HG03469 (cell line): Measurements from ENCODE around the gene HK2.

ENCODE experiments used
- ATAC-seq: cut with Tn5 transposase; IDR thresholded peaks from one replicate; pipeline ENCODE4 v1.9.1; 2021; ENCODE audit warnings: mild to moderate bottlenecking, moderate library complexity, moderate number of reproducible peaks; ENCODE audit not compliant: unreplicated experiment

The HK2 gene

DNA sequence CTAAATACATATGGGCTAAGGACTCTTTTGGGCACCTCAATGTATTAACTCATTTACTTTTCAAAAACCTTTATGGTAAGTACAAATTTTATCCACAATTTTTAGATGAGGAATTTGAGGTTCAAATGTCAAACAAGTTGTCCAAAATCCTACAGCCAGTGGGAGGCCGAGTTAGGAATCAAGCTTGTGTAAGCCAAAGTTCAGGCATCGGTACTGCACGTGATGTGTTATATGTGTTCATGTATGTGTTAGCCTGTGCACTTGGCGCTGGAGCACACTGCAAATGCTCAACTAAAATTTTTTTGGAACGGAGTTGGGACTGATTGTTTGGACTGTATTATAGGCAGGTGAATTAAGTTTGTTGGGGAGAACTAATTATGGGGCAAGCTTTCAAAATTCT lies 22.7 kb downstream of the HK2 start:
- no peak for ATAC-seq

DNA sequence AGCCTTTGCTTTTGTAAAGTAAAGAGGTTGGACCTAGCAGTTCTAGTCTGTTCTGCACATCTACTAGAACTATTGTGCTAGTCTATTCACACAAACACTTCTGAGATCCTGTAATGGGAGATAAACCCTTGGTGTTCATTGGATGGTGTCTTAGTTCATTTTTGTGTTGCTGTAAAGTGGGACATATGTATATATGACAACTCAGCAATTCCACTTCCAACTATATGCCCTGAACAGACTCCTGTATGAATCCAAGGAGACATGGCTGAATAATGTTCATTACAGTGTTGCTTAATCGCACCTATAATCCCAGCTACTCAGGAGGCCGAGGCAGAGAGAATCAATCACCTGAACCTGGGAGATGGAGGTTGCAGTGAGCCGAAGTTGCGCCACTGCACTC lies 23.3 kb downstream of the HK2 start:
- ATAC-seq: no peak

DNA sequence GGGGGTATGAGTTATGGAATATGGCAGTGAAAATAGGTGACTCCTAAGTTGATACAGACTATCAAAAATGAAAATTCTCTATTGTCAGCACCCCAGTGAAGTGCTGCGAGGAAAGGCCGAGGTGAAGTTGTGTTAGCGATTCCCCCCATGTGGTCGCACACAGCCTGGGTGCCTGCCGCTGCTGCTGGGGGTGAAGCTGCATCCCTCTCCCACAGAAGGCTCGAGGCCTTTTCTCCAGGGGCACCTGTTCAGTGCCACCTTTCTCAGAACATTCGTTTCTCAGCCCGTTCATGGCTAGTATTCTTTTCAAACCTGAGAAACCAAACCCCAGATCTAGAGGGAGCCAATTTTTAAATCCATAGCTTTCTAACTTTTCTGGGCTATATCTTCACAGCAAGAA lies 23.8 kb downstream of the HK2 start:
- ATAC-seq: no peak

DNA sequence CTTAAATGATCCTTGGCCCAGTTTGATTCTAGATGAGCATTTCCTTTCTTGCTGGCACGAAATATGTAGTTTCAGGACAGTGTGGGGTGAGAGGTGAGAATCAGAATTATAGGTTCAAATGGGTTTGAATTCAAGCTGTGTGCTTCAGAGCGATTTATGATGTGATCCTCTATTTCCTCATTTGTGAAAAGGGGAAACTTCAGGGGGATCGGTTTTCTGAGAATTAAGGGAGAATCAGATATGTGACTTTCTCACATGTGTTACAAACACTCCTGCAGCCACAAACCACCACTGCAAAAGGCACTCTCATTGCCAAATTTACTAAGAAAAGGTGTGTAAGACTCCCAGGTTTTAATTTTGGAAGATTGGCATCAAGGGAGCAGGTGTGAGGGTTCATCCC lies 24.4 kb downstream of the HK2 start:
- no peak for ATAC-seq

DNA sequence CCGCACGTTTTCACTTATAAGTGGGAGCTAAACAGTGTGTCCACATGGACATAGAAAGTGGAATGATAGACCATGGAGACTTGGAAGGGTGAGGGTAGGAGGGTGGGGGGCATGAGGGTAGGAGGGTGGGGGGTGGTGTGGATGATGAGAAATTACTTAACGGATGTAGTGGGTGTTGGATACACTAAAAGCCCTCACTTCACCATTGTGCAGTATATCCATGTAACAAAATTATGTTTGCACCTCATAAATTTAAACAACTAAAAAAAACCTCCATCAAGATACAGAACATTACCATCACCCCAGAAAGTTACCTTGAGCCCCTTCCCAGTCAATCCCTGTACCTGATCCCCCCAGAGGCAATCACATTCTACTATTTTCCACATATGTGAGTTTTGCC lies 26.2 kb downstream of the HK2 start:
- ATAC-seq: no peak

DNA sequence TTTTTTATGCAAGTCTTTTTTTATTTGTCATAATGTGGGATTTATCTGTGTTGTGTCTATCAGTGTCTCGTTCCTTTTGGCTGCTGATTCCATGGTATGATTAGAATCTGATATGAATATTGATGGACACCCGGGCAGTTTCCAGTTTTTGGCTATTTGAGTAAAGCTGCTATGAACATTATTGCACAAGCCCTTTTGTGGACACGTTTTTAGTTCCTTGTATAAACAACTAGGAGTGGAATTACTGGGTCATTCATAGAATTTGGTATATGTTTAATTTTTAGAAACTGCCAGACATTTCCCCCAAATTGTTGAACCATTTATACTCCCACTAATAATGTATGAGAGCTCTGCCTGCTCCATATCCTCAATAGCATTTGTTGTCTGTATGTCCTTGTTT lies 26.6 kb downstream of the HK2 start:
- ATAC-seq: no peak

DNA sequence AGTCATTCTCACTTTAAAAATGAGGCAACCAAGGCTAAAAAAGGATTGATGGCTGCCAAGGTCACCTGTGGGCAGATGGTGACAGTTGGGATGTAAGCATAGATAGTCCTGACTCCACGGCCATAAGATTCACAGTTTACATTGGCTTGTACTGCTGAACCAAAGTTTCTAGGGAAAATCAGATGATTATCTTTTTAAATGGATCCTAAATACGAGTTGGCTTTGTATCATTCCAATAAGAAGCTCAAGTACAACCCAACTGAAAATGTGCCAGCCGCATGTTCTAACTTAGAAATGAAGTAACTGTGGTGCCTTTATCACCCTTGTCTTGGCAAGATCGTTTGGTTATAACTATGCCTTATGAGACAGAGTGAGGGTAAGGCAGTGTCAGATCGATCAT lies 27.6 kb downstream of the HK2 start:
- no peak for ATAC-seq

DNA sequence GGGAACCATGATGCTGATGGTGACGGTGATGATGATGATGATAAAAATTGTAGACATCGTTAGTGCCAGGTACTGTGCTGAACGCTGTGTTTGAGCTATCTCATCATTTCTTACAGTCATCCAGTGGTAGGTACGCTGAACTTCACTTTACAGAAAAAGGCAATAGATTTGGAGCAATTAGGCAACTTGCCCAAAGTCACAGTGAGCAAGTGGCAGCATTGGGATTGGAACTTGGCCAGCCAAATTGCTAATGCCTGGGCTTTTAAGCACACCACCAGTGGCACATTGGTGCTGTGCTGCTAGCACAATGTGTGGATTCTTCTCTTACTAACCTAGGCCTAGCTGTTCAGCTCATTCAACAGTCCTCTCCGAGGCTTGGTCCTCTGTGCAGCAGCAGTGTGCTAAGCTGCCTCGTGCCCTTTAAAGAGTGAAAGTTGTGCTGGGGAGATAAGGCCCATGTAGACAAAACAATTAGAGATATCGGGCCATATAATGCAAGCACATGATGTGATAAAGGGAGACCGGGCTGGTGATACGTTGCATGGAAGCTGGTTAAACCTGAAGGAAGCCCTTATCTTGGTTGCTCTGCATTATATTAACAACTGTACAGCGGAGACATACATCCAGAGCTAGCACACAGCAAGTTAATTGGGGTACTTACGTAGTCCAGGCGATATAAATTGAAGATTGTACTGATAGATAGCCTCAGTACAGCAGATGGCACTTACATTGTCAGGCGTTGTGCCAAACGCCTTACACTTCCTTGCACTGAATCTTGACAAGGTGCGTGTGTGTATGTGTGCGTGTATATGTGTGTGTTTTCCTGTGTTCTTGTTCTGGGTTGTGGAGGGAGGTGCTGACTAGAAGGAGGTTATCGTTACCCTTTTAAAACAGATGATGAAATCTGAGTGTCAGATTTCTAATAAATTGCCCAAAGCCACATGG lies 28.4 kb downstream of the HK2 start:
- no peak for ATAC-seq

DNA sequence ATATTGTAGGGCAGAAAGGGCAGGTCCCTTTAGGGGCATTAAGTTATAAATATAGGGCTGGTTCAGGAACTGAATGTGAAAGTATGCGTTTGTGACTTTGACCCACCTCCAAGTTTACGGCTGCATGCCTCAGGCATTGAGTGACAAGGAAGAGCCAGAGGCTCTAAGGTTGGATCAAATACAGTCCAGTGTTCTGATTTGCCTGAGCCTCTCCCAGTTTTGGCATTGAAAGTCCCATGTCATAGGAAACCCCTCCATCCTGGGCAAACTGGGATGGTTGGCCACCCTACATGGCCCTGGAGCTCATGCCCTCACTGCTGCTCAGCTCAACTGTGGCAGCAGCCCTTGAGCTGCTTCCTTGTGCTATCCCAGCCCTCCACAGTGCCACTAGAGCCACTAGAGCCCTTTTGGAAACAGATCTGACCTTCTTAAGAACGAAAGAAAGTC lies 29.9 kb downstream of the HK2 start:
- ATAC-seq: no peak

DNA sequence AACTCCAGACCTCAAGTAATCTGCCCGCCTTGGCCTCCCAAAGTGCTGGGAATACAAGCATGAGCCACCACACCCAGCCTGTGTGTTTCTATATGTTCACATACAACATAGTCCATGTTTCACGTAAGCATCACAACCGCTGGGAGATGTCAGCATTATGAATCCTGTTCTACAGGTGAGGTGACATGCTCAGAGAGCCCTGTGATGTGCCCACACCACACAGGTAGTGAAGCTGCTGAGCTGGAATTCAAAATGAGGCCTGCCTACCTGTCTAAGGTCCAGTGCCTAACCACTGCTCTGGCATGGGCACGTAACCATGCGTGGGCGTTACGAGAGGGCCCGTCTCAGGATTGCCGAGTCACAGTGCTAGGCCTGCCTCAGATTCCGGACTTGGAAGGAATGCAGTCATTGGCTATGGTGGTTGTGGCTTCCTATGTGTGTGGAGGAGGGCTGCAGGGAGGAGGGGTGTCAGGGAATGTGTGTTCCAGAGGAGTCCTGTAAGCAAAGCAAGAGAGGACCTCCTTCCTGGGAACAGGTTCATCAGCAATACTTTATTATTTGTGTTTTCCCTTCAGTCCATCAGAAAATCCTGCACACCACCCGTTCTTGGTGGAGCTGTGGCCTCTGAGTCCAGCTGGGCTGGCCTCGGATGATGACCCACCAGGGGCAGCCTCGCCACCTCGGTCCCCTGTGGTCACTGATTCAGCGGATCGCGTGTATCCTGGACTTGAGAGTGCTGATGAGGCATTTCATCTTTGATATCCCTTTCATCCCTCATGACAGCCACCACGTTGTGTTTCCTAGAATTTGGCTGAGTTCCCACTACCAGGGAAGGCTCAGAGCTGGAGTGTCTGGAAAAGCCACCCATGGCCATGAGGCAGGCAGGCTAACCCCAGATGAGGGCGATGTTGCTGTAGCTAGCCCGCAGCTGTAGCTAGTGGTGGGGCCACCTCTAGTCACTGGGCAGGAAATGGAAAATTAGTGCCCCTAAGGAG lies 31.1 kb downstream of the HK2 start:
- ATAC-seq: no peak

DNA sequence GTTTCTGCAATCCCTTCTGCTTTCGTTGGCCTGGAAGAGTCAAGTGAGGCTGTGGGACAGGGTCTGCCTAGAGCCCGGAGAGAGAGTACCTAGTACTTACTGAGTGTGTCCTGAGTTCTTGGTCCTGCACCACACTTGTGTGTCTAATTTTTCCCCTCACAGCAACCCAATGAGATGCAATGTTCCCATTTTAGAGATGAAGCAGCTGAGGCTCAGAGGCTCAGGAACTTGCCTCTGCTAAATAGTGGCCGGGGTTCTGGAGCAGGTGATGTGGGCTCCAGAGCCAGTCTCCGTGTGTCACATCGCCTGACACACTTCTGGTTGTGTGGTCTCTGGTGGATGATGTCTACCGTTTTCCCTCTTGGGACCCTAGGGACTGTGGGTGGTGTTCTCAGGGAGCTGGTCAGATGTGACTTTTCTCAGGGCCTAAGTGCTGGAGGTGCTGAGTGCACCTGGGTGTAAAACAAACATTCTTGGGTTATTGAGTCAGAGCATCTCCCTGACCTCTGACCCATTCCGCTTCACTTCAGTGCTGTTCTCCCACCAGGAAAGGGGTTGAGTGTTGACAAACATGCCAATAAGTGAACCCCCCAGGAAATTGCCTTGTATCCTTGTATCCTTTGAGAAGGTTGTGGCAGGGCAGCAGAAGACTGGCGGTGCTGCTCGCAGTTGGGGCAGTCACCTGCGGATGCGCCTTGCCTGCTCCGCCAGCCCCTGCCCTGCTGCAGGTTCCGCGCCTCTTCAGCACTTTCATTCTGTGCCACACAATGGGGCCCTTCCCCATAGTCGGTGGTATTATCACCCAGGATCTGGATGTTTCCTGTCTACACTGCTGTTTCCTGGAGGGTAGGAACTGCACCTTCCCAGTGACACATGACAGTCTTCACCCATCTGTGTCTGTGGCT lies 32.1 kb downstream of the HK2 start:
- no peak for ATAC-seq

DNA sequence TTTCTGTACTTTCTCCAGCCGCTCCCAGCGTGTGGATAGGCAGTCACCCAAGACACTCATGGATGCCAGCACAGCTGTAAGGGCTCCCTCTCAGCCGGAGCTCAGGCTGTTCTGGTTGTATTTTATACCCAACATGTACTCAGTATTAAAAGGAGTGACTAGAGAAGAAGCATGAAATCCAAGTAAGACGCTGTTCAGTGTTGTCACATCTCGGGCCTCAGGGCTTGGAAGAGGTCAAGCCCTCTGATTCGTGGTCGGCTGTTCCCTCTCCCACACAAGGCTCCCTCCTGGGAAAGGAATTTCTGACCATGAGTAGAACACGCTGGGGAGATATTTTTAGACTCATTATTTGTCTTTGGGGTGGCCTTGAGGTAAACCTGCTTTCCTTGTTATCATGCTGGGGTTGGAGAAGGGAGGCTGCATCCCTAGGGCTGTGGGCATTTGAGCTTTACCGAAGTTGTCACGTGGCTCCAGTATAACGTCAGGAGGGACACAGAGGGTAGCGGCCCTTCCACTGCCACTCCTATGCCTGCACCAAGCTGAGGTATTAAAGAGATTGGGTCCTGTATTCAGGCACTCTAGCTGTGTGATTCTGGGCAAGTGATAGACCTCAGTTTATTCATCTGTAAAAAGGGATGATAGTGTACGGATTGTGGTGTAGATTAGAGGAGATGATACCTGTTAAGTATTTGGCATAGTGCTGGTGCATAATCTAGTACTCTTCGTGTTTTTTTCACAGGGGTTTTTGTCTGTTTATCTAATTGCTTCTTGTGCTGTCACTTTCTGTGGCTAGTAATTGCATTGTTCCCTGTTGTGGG lies 34.1 kb downstream of the HK2 start:
- ATAC-seq: no peak

DNA sequence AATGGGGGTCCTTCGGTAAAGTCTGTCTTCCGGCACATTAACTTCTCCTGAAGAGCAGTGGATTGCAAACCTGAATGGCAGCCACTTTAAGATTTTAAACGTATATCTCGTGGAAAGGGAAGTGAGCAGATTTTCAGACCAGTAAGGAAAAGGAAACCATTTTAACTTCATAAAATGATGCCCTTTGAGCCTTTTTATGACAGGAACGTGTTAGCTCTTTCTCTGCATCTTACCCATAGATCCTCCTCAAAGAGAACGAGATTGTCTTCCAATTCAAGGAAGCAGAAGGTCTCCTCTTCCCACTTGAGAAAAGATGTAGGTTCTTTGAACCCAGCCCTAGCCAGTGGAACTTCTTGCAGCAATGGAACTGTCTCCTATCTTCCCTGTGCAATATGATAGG lies 35.6 kb downstream of the HK2 start:
- ATAC-seq: no peak

DNA sequence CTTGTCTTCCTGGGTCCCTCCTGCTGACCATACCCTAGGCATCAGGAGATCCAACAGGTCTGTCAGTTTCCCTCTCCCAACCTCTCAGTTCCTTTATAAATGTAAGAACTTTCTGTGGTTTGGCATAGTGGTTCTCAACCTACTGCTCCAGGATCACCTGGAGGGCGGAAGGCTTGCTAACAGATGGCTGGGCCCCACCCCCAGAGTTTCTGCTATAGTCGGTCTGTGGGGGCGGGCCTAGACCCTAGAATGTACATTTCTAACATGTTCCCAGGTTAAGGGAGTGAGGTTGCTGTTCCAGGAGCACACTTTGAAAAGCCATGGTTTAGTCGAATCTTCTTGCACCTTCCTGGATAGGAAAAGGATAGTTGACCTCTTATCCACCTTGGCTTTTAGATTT lies 37.0 kb downstream of the HK2 start:
- no peak for ATAC-seq

DNA sequence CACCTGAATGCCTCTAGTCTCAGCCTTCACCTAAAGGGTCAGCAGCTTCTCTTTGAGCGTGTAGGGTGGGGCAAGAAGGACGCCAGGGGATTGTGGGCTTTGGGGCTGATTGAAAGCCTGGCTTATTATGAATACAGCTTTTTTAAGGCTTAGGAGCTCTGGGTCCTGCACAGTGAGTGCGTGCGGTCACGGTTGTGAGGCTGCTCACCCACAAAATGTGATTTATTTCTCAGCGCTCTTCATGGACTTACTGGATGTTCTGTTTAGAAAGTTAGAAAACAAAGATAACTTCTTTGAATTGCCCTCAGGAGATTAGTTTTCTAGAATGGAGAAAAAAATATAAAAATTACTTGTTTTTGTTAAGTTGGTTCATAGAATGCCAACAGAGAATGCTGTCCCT lies 37.5 kb downstream of the HK2 start:
- ATAC-seq: no peak

DNA sequence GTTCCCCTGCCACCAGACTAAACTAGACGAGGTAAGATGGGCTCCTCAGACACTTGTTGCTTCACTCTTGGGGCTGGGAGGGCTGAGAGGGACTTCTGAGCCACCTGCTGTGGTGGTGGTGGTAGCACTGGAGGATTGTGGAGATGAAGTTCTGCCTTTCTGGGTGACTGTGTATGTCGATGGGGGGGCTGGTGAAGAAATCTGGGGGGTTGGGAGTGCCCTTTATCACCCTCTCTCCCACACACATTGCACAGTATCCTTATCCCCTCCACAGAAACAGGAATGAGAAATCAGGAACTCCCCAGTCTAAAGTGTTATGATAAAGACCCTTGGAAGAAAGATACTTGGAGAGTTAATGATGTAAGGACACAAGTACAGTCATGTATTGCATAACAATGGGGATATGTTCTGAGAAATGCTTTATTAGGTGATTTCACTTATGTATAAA lies 38.5 kb downstream of the HK2 start:
- no peak for ATAC-seq

DNA sequence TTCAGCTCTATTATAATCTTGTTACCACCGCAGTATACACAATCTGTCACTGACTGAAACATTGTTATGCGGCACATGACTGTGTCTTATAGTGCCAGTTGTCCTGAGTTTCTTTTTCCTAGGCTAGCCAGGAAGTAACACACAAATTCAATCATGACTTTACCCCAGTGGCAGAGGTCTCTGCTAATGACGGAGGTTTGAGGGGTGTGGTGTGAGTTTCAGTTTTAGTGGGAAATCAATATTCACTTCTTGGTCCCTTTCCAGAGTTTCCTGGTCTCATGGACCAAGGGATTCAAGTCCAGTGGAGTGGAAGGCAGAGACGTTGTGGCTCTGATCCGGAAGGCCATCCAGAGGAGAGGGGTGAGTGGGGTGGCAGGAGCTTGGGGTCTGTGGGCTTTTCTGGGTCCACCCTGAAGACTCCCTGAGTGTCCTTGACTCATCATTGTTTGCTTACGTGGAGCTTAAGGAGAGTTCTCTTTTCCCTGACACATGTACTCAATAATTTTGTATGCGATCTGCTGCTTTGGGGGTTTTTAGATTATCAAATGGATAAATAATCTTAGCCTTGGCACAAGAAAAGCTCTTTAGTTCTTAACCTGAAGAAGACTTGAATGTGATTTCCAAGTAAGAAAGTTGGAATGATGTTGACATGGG lies 39.2 kb downstream of the HK2 start:
- no peak for ATAC-seq

DNA sequence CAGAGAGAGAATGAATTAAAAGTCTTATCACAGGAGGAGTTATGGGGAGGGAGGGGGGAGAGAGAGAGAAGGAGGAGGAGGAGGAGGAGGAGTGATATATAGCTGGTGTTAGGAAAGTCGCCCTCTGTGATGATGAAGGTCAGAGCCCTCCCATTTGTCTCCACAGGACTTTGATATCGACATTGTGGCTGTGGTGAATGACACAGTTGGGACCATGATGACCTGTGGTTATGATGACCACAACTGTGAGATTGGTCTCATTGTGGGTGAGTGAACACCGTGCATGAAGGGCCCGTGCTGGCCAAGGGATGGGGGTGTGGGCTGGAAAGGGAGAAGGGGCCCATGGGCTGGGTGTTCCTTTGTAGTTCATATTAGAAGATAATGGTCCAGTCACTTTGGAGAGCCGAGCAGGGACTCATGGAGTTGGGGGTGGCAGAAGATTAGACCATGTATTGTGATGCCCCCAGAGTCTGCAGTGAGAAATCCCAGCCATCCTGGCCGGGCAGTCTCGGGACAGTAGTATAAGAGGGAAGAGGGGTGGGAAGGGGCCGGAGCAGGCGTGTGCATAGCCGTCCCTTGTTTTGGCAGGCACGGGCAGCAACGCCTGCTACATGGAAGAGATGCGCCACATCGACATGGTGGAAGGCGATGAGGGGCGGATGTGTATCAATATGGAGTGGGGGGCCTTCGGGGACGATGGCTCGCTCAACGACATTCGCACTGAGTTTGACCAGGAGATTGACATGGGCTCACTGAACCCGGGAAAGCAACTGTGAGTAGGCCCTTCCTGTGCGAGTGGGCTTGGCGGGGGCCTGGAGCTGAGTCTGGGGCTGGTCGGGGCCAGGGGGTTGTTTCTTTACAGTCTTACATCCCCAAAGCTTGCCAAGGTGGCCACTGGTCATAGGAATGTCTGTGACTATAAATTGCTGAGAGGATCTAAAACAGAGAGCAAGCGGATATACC lies 40.0 kb downstream of the HK2 start:
- no peak for ATAC-seq
